HG03103 (cell line): Measurements from ENCODE around the gene TSHZ2.
"Not testable (repeated sequence)": the region's sequence is repeated elsewhere in the genome, so short reads cannot be mapped to it uniquely, and the experiment has no call there.

Source experiments
- ATAC-seq: cut with Tn5 transposase; IDR thresholded peaks from one replicate; pipeline ENCODE4 v1.9.1; 2021; ENCODE audit warnings: low read depth; ENCODE audit not compliant: unreplicated experiment

TSHZ2 gene

GRCh38 chr20:53020834-53021233 is 48.7 kb downstream of the TSHZ2 start:
- ATAC-seq = no peak

GRCh38 chr20:53021934-53022333 is 49.8 kb downstream of the TSHZ2 start:
- no peak for ATAC-seq

- ATAC-seq = no peak
Measured at GRCh38 chr20:53023732-53024520, 51.8 kb downstream of the TSHZ2 start.

GRCh38 chr20:53024653-53025052 is 52.5 kb downstream of the TSHZ2 start:
- not testable (repeated sequence) for ATAC-seq

- no peak for ATAC-seq
Measured at GRCh38 chr20:53027089-53027488, 54.9 kb downstream of the TSHZ2 start.

- ATAC-seq = no peak
Measured at GRCh38 chr20:53028337-53029007, 56.3 kb downstream of the TSHZ2 start.

- ATAC-seq = no peak
Measured at GRCh38 chr20:53030061-53030460, 57.9 kb downstream of the TSHZ2 start.

GRCh38 chr20:53032046-53032445 is 59.9 kb downstream of the TSHZ2 start:
- ATAC-seq = no peak

GRCh38 chr20:53032478-53032932 is 60.3 kb downstream of the TSHZ2 start:
- ATAC-seq = no peak

GRCh38 chr20:53033176-53033575 is 61.0 kb downstream of the TSHZ2 start:
- ATAC-seq = no peak

GRCh38 chr20:53034899-53035298 is 62.7 kb downstream of the TSHZ2 start:
- no peak for ATAC-seq

GRCh38 chr20:53036992-53037391 is 64.8 kb downstream of the TSHZ2 start:
- ATAC-seq = no peak

GRCh38 chr20:53037621-53038020 is 65.5 kb downstream of the TSHZ2 start:
- no peak for ATAC-seq

- ATAC-seq = no peak
Measured at GRCh38 chr20:53038299-53038698, 66.1 kb downstream of the TSHZ2 start.

GRCh38 chr20:53040693-53041589 is 68.8 kb downstream of the TSHZ2 start:
- ATAC-seq = no peak

- ATAC-seq = no peak
Measured at GRCh38 chr20:53042521-53042920, 70.4 kb downstream of the TSHZ2 start.

- no peak for ATAC-seq
Measured at GRCh38 chr20:53044296-53044695, 72.1 kb downstream of the TSHZ2 start.

GRCh38 chr20:53045941-53046340 is 73.8 kb downstream of the TSHZ2 start:
- no peak for ATAC-seq

GRCh38 chr20:53047203-53047602 is 75.0 kb downstream of the TSHZ2 start:
- no peak for ATAC-seq

GRCh38 chr20:53048387-53048786 is 76.2 kb downstream of the TSHZ2 start:
- ATAC-seq = no peak

- ATAC-seq = no peak
Measured at GRCh38 chr20:53050338-53050737, 78.2 kb downstream of the TSHZ2 start.
